Effector memory CD4-positive, alpha-beta T cell (primary cell): ENCODE results near the gene HSD17B3.

Source experiments
- DNase-seq, 3 donors: peaks; one replicate each; pipeline ENCODE4 v3.0.0-alpha.2; 2020
- H3K27ac ChIP-seq: 2 replicates; pipeline ENCODE4 v1.7.0; 2013; ENCODE audit warnings: mild to moderate bottlenecking, low read length, moderate library complexity; ENCODE audit not compliant: insufficient read depth, poor library complexity, severe bottlenecking
- H3K27me3 ChIP-seq: replicated peaks from 2 replicates; pipeline ENCODE4 v1.7.0; 2013; ENCODE audit warnings: mild to moderate bottlenecking, low read length; ENCODE audit not compliant: insufficient read depth, control insufficient read depth, poor library complexity, severe bottlenecking
- H3K36me3 ChIP-seq: 2 replicates; pipeline ENCODE4 v1.7.0; 2013; ENCODE audit warnings: mild to moderate bottlenecking, low read length, moderate library complexity; ENCODE audit not compliant: control insufficient read depth, insufficient read depth
- H3K4me1 ChIP-seq: 2 replicates; pipeline ENCODE4 v1.7.0; 2013; ENCODE audit warnings: low read length, mild to moderate bottlenecking; ENCODE audit not compliant: control insufficient read depth, insufficient read depth, poor library complexity, severe bottlenecking
- H3K4me3 ChIP-seq: 2 replicates; pipeline ENCODE4 v1.7.0; 2013; ENCODE audit warnings: low read length, low read depth, mild to moderate bottlenecking; ENCODE audit not compliant: insufficient read depth, poor library complexity, severe bottlenecking
- H3K9me3 ChIP-seq: 2 replicates; pipeline ENCODE4 v1.7.0; 2013; ENCODE audit warnings: mild to moderate bottlenecking, low read length, moderate library complexity; ENCODE audit not compliant: control insufficient read depth

HSD17B3 gene

DNA sequence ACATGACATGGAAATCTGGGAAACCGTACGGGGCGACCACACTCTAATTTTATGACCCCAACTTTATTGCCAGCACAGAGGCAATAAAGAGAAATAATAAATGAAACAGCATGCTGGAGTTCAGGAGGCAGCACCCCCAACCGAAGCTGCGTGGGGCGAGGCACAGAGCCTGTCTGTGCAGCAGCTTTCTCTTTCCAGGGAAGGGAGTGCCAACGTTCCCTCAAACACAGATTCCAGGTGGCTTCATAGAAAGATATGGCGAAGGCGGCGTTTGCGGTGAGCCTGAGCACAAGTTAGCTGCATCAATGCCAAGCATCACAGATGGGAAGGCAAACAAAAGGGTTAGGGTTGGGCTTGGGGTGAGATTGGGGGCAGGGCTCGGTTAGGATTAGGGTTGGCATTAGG lies 114.8 kb downstream of the HSD17B3 start:
- Histone ChIP-seq H3K9me3 (no peaks in the 10 kb centered on the region), H3K27ac (no peak overlapping the region), H3K4me3 (no peak overlapping the region), H3K27me3 (no peaks in the 10 kb centered on the region), H3K4me1 (no peaks in the 10 kb centered on the region), H3K36me3 (no peaks in the 10 kb centered on the region)
- no peak for DNase-seq

DNA sequence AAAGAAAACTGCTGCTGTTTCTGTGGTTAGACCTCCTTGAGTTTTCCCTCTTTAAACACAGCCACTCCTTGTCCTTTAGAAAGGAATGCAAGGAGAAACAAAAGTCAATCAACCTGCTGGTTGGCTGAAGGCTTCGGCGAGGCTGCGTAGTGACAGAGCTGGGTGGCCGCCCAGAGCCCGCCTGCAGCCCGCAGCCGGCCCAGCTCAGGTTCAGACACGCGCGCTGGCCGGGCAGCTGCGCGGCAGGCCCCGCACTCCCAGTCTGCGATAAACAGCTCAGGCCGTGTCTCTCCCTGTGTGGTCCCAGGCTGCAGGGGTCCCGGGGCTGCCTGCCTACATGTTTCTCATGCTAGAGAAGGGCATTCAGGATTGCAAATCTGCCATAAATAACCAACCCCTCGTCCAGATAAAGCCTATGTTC lies 115.4 kb downstream of the HSD17B3 start:
- DNase-seq: no peak
- H3K4me3 ChIP-seq: no peak overlapping the region
- H3K27ac ChIP-seq: no peak overlapping the region
- no peaks in the 10 kb centered on the region for H3K4me1 ChIP-seq
- H3K27me3 ChIP-seq: no peaks in the 10 kb centered on the region
- no peaks in the 10 kb centered on the region for H3K9me3 ChIP-seq
- no peaks in the 10 kb centered on the region for H3K36me3 ChIP-seq

DNA sequence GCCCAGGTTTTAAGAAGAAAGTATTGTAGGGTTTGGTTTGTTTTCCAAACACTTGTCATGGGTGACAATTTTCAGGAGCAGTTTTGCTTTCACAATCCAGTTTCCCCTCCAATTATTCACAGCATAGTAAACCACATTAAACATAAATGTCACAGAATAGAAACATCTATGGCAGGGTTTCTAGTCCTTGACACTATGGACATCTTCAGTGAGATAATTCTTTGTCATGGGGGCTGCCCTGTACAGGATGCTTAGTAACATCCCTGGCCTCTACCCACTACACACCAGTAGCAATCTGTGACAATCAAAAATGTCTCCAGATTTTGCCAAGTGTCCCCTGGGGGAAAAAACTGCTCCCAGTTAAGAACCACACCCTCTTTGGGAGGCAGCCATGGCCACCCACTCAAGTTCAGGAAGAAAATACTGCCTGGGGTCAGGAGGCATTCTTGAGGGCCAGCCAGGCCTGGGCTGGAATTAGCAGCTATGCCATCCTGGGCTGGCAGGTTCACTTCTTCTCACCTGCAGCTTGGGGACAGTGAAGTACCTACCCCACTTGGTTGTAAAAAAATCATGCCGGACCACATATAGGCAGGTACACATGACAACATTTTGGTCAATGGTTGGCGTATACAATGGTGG lies 116.3 kb downstream of the HSD17B3 start:
- no peak overlapping the region for H3K4me3 ChIP-seq
- H3K27me3 ChIP-seq: no peaks in the 10 kb centered on the region
- no peak for DNase-seq

More for the DNA sequence above, 116.3 kb downstream of the HSD17B3 start:
- H3K36me3 ChIP-seq: no peaks in the 10 kb centered on the region
- H3K9me3 ChIP-seq: no peaks in the 10 kb centered on the region
- H3K27ac ChIP-seq: no peak overlapping the region
- H3K4me1 ChIP-seq: no peaks in the 10 kb centered on the region
